Activated B cell treated with CpG ODN at 0.5 μM for 24 hours (primary cell): ENCODE results near the gene SMPD3. TPM values are rescaled to one million over a fixed set of nuclear protein-coding genes. Genes with fewer than 3 reads are reported as not detected.

ENCODE experiments used
- ATAC-seq: fragments of 200-7000 bp; cut with Tn5 transposase; one replicate; pipeline ENCODE4 v1.10.0; 2021; ENCODE audit warnings: low read depth, mild to moderate bottlenecking, moderate library complexity
- CTCF ChIA-PET: fragments of 350-600 bp; sonication (Branson Sonifier 250); formaldehyde crosslinking; loops from one replicate; lab custom pipeline; 2021; ENCODE audit warnings: antibody characterized with exemption; lab: Charles Lee
- POLR2A ChIA-PET: fragments of 350-600 bp; sonication (Branson Sonifier 250); formaldehyde crosslinking; loops from one replicate; lab custom pipeline; 2021; ENCODE audit warnings: antibody characterized with exemption; lab: Charles Lee
- DNase-seq: peaks from one replicate; pipeline ENCODE4 v3.0.0; 2022
- H3K27ac Mint-ChIP-seq: one replicate; pipeline ENCODE4 v1.8.0; 2020; ENCODE audit warnings: mixed read lengths
- H3K27me3 Mint-ChIP-seq: one replicate; pipeline ENCODE4 v1.8.0; 2021; ENCODE audit warnings: mixed read lengths
- H3K36me3 Mint-ChIP-seq: one replicate; pipeline ENCODE4 v1.8.0; 2021; ENCODE audit warnings: low read depth, mixed read lengths
- H3K4me1 Mint-ChIP-seq: one replicate; pipeline ENCODE4 v1.8.0; 2021; ENCODE audit warnings: mixed read lengths
- H3K4me3 Mint-ChIP-seq: one replicate; pipeline ENCODE4 v1.8.0; 2020; ENCODE audit warnings: mild to moderate bottlenecking, mixed read lengths
- H3K9me3 Mint-ChIP-seq: one replicate; pipeline ENCODE4 v1.8.0; 2020; ENCODE audit warnings: mixed read lengths
- intact Hi-C: fragments of 100-400 bp; cut with micrococcal nuclease; formaldehyde crosslinking; loops from one replicate; pipeline ENCODE4 v1.15.1; 2024
- total RNA-seq: library from RNA; stranded (reverse); gene quantifications from 2 replicates; pipeline ENCODE4 v1.2.3, GENCODE V29; 2022
- TF ChIP-seq, protein P1 (sequence below): fragments of 200-600 bp; IDR thresholded peaks from one replicate; pipeline ENCODE4 v1.8.0; 2022; ENCODE audit warnings: antibody characterized with exemption, mild to moderate bottlenecking

SMPD3 gene
- total RNA-seq, 1 donor from 2014 or later = 0.35 TPM

GRCh38 chr16:68372806-68373205 is 75.5 kb downstream of the SMPD3 start:
- POLR2A ChIA-PET = no interaction called here

GRCh38 chr16:68372381-68372720 is 76.0 kb downstream of the SMPD3 start:
- TF ChIP-seq, protein P1, sequence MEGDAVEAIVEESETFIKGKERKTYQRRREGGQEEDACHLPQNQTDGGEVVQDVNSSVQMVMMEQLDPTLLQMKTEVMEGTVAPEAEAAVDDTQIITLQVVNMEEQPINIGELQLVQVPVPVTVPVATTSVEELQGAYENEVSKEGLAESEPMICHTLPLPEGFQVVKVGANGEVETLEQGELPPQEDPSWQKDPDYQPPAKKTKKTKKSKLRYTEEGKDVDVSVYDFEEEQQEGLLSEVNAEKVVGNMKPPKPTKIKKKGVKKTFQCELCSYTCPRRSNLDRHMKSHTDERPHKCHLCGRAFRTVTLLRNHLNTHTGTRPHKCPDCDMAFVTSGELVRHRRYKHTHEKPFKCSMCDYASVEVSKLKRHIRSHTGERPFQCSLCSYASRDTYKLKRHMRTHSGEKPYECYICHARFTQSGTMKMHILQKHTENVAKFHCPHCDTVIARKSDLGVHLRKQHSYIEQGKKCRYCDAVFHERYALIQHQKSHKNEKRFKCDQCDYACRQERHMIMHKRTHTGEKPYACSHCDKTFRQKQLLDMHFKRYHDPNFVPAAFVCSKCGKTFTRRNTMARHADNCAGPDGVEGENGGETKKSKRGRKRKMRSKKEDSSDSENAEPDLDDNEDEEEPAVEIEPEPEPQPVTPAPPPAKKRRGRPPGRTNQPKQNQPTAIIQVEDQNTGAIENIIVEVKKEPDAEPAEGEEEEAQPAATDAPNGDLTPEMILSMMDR = no peak
- Mint-ChIP-seq H3K36me3 (no peaks in the 10 kb centered on the region), H3K4me1 (peaks cover 36% of the 10 kb centered on the region), H3K27ac (no peak overlapping the region), H3K4me3 (no peak overlapping the region), H3K27me3 (peaks cover 10% of the 10 kb centered on the region), H3K9me3 (no peaks in the 10 kb centered on the region)
- no peak for ATAC-seq
- ChIA-PET CTCF (no interaction called here), POLR2A (no interaction called here)
- DNase-seq = no peak
- intact Hi-C loops = no loop called here

More at GRCh38 chr16:68372806-68373205, 75.5 kb downstream of the SMPD3 start:
- no peak for DNase-seq
- H3K4me3 Mint-ChIP-seq = no peak overlapping the region
- H3K36me3 Mint-ChIP-seq = no peaks in the 10 kb centered on the region
- TF ChIP-seq, protein P1 = no peak
- H3K27ac Mint-ChIP-seq = no peak overlapping the region
- intact Hi-C loops = no loop called here
- peaks cover 10% of the 10 kb centered on the region for H3K27me3 Mint-ChIP-seq
- H3K9me3 Mint-ChIP-seq = no peaks in the 10 kb centered on the region
- ATAC-seq = no peak
- CTCF ChIA-PET = no interaction called here
- H3K4me1 Mint-ChIP-seq = peaks cover 32% of the 10 kb centered on the region

DNA sequence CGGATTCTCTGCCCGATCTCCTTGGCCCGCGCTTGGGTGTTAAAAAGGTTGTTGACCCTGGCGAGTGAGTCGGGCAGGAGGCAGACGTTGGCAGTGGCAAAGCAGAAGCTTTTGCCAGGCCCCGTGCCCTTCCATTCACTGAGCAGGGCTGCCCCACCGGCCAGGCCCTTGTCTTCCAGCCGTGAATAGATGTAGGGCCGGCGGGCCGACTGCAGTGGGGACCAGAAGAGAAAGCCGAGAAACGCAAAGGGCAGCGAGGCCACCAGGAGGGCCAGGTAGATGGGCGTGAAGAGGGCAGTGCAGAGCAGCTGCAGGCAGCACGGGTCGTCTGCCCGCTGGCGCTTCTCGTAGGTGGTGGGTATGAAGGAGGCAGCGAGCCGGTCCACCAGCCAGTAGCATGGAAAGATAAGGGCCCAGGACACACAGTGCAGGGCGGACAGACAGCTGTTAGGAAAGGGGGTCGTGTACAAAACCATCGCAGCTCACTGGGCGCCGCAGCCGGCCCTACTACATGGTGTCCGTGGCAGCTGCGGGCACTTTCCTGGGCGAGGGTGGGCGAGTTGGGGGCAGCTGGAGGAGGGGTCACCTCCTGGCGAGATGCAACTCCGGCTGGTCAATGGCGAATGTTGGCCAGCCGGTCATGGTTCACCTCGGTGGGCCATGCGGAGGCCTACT is 76.5 kb downstream of the SMPD3 start:
- H3K4me3 Mint-ChIP-seq = no peak overlapping the region
- peaks cover 10% of the 10 kb centered on the region for H3K27me3 Mint-ChIP-seq
- TF ChIP-seq, protein P1 = no peak
- ATAC-seq = no peak
- no peak for DNase-seq
- no peaks in the 10 kb centered on the region for H3K9me3 Mint-ChIP-seq
- intact Hi-C loops = no loop called here
- H3K27ac Mint-ChIP-seq = no peak overlapping the region
- peaks cover 39% of the 10 kb centered on the region for H3K4me1 Mint-ChIP-seq
- no peaks in the 10 kb centered on the region for H3K36me3 Mint-ChIP-seq
- ChIA-PET CTCF (interaction anchor here (0.9 kb wide), 1 partner anchor 19 kb away, joined by 3 read pairs; no protein-coding TSS in a partner anchor), POLR2A (no interaction called here)

- no peak for DNase-seq
- no peak for ATAC-seq
- Mint-ChIP-seq H3K27me3 (peaks cover 10% of the 10 kb centered on the region), H3K9me3 (no peaks in the 10 kb centered on the region), H3K4me1 (peaks cover 39% of the 10 kb centered on the region), H3K4me3 (no peak overlapping the region), H3K36me3 (no peaks in the 10 kb centered on the region), H3K27ac (no peak overlapping the region)
- TF ChIP-seq, protein P1 = no peak
- POLR2A ChIA-PET = no interaction called here
- CTCF ChIA-PET = interaction anchor here (0.9 kb wide), 1 partner anchor 19 kb away, joined by 3 read pairs; no protein-coding TSS in a partner anchor
- intact Hi-C loops = no loop called here
Measured at GRCh38 chr16:68371276-68371651, 77.0 kb downstream of the SMPD3 start.

DNA sequence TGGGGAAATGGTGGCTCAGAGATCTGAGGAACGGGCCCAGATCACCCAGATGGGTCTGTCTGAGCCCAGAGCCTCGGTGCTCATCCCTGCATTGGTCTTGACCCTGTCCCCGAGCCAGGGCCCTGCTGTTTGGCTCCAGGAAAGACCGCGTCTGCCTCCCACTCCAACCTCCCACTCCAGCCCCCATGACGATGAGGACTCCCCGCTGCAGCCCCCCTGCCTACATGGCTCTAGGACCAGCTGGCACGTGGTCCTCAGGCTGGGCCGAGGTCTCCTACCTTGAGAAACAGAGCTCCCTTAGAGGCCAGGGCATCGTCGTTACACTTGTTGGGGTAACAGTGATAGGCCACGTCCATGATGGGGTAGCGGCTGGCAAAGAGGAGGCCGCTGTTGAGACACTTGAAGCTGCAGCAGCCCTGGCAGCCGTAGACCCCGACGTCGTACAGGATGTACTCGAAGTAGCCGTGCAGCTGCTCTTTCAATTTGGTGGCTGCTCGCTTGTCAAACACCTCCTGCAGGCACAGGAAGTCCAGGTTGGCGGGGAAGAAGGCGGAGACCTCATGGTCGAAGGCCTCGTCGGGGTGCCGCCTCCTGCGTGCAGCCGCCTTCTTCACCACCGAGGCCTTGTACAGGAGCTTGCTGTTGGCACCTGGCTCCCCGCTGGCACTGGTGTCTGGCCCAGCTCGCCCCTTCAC is 77.6 kb downstream of the SMPD3 start:
- ChIA-PET CTCF (interaction anchor here (0.9 kb wide), 1 partner anchor 18 kb away, joined by 3 read pairs; no protein-coding TSS in a partner anchor), POLR2A (no interaction called here)
- no peak overlapping the region for H3K27ac Mint-ChIP-seq
- DNase-seq (no peak), ATAC-seq (peak; percentile 40)
- no peaks in the 10 kb centered on the region for H3K36me3 Mint-ChIP-seq
- no peaks in the 10 kb centered on the region for H3K9me3 Mint-ChIP-seq
- peaks cover 40% of the 10 kb centered on the region for H3K4me1 Mint-ChIP-seq
- TF ChIP-seq, protein P1 = no peak
- peaks cover 10% of the 10 kb centered on the region for H3K27me3 Mint-ChIP-seq
- intact Hi-C loops = no loop called here
- H3K4me3 Mint-ChIP-seq = no peak overlapping the region
